Measurements from ENCODE around the gene L3MBTL3. TPM values are rescaled to one million over a fixed set of nuclear protein-coding genes. Genes with fewer than 3 reads are reported as not detected.

Gene L3MBTL3
- total RNA-seq, 2 experiments from 2014 or later: 13.5 to 17.1 TPM

DNA sequence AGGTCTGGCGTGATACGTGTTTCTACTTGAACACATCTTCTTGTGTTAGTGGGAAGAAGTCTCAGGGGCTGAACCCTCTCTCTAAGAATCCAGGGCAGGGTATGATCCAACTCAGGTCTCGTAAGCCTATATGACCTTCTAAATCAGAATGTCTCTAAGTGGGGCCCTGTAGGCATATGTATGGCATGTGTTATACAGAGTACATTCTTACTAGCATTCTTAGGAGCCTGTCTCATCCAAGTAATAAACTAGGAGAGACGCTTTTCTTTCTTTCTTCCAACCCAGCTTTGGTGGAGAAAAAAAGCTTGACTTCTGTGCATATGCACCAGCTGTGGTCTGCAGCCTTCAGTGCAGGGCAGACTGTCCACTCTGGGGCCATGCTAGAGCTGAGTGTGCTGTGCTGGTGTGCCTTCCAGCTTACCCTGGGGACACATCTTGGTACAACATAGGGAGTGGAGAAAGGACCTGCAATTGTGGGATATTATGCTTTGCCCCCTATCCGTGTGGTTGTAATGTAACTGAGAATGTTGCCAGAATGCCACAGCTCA lies 47.3 kb downstream of the L3MBTL3 start:
- CTCF ChIA-PET: interaction anchor here (0.6 to 2.0 kb wide), 2 partner anchors 17 to 285 kb away, joined by 3 to 5 read pairs; no protein-coding TSS in a partner anchor
- Mint-ChIP-seq H3K36me3 (ENCODE audit: low read depth) (peaks cover 37% of the 10 kb centered on the region), H3K27me3 (no peaks in the 10 kb centered on the region), H3K9me3 (no peaks in the 10 kb centered on the region), H3K4me1 (peaks cover 3% of the 10 kb centered on the region), H3K27ac (no peak overlapping the region), H3K4me3 (no peak overlapping the region)
- POLR2A ChIA-PET: no interaction called here
- DNase-seq: no peak

DNA sequence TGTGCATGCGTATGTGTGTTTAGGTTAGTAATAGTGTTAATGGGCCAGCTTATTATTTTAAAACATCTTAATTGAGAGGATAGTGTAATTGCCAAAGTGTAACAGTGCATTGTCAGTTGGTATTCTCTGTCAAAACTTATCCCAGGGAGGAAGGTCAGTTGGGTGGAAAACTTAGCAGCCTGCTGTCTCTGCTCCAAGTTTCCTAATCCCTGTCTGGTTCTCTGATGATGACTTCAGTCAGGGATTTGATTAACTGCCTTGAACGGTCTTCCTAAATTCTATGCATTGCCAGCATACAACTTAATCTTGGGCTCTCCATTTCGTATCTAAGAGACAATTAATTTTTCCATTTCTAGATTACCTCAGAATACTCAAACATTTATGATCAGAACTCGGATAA lies 51.1 kb downstream of the L3MBTL3 start:
- H3K27ac Mint-ChIP-seq: no peak overlapping the region
- POLR2A ChIA-PET: no interaction called here
- H3K9me3 Mint-ChIP-seq: no peaks in the 10 kb centered on the region
- CTCF ChIA-PET: no interaction called here
- H3K4me1 Mint-ChIP-seq: peaks cover 2% of the 10 kb centered on the region
- no peak for DNase-seq
- no peaks in the 10 kb centered on the region for H3K27me3 Mint-ChIP-seq
- no peak overlapping the region for H3K4me3 Mint-ChIP-seq
- peaks cover 22% of the 10 kb centered on the region for H3K36me3 Mint-ChIP-seq (ENCODE audit: low read depth)

DNA sequence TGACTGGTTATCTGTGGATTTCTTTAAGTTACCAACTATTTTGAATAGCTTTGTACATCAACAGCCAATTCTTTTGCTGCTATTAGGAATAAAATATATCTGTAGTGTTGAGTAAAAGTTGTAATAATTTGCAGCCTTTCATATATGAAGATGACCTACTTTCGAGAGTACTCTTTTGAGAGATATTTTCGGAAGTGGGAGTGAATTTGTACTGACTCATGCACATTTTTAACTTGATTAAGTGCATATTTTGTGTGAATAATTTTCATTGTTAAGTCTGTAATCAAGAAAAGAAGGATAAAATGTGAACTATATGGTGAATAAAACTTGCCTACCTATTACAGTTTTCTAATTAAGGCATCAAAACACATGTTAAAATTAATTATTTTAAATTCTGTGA lies 51.9 kb downstream of the L3MBTL3 start:
- no peak overlapping the region for H3K4me3 Mint-ChIP-seq
- ChIA-PET POLR2A (no interaction called here), CTCF (interaction anchor here (1.0 kb wide), 1 partner anchor 628 kb away, joined by 3 read pairs; no protein-coding TSS in a partner anchor)
- H3K27ac Mint-ChIP-seq: no peak overlapping the region
- no peak for DNase-seq
- peaks cover 8% of the 10 kb centered on the region for H3K4me1 Mint-ChIP-seq
- H3K9me3 Mint-ChIP-seq: no peaks in the 10 kb centered on the region
- no peaks in the 10 kb centered on the region for H3K27me3 Mint-ChIP-seq
- peaks cover 28% of the 10 kb centered on the region for H3K36me3 Mint-ChIP-seq (ENCODE audit: low read depth)

DNA sequence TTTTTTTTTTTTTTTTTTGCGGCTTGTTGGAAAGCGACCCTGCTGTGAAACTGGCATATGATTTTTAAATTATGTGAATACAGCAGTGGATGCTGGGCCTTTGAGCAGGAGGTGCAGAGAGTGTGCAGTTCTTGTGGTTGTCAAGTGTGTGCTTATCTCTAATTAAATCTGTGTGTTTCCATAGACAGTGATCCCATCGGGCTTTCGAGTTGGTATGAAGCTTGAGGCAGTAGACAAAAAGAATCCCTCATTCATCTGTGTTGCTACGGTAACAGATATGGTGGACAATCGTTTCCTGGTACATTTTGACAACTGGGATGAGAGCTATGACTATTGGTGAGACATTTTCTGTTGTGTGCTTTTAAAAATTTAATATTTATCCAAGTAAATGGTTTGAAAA lies 52.4 kb downstream of the L3MBTL3 start:
- DNase-seq: no peak
- POLR2A ChIA-PET: no interaction called here
- H3K4me3 Mint-ChIP-seq: no peak overlapping the region
- CTCF ChIA-PET: interaction anchor here (1.0 kb wide), 1 partner anchor 627 kb away, joined by 3 read pairs; no protein-coding TSS in a partner anchor
- H3K4me1 Mint-ChIP-seq: peaks cover 12% of the 10 kb centered on the region
- H3K27me3 Mint-ChIP-seq: no peaks in the 10 kb centered on the region
- no peaks in the 10 kb centered on the region for H3K9me3 Mint-ChIP-seq
- H3K36me3 Mint-ChIP-seq (ENCODE audit: low read depth): peaks cover 31% of the 10 kb centered on the region
- H3K27ac Mint-ChIP-seq: no peak overlapping the region

DNA sequence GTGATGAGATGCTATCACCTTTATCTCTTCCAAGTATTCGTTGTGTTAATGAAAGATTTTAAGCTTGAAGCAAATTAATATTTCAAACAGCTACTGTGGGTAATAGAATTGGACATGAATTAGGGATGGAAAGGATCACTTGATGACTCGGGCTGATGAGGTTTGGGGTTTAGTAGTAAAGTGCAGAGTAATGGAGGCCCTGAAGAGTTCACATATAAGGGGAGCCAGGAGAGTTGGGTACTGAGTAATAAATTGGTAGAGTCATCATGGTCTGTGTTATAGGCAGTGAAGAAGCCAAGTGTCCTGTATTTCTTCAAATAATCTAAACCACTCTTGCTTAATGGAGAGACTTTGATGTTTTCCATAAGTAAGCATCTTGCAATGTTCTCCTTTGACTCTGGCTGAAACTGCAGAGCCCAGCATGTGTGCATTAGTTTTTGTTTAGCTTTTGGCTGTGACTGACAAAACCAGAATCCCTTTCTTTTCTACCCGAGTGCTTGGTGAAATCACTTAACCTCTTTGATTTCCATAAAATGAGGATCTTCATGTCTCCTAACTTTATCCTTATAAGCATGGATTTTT lies 57.6 kb downstream of the L3MBTL3 start:
- H3K27me3 Mint-ChIP-seq: no peaks in the 10 kb centered on the region
- POLR2A ChIA-PET: no interaction called here
- CTCF ChIA-PET: interaction anchor here (1.5 kb wide), 1 partner anchor 9 kb away, joined by 5 read pairs; no protein-coding TSS in a partner anchor
- peak overlapping the region; percentile 2 for H3K27ac Mint-ChIP-seq
- H3K9me3 Mint-ChIP-seq: no peaks in the 10 kb centered on the region
- no peak for DNase-seq
- peaks cover 28% of the 10 kb centered on the region for H3K4me1 Mint-ChIP-seq
- peaks cover 33% of the 10 kb centered on the region for H3K36me3 Mint-ChIP-seq (ENCODE audit: low read depth)
- H3K4me3 Mint-ChIP-seq: no peak overlapping the region

DNA sequence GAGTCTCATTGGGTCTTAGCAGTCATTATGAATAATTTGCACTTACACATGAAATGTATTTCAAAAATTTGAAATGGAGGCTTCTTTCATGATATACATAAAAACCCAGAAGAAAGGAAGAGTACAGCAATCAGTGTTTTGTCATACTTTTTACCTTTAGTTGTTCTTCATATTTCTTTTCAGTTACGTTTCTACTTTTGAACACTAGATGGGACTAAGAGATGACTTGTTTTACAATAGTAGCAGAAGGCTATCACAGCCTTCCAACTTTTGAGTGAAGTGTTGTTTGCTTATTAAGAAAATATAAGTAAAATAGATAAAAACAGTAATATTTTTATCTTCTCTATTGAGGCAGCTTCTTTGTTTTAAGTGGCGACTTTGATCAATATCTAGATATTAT lies 58.1 kb downstream of the L3MBTL3 start:
- Mint-ChIP-seq H3K27ac (no peak overlapping the region), H3K27me3 (no peaks in the 10 kb centered on the region), H3K4me3 (no peak overlapping the region), H3K36me3 (ENCODE audit: low read depth) (peaks cover 33% of the 10 kb centered on the region), H3K9me3 (no peaks in the 10 kb centered on the region), H3K4me1 (peaks cover 28% of the 10 kb centered on the region)
- no peak for DNase-seq
- ChIA-PET CTCF (interaction anchor here (1.5 kb wide), 1 partner anchor 8 kb away, joined by 5 read pairs; no protein-coding TSS in a partner anchor), POLR2A (no interaction called here)

DNA sequence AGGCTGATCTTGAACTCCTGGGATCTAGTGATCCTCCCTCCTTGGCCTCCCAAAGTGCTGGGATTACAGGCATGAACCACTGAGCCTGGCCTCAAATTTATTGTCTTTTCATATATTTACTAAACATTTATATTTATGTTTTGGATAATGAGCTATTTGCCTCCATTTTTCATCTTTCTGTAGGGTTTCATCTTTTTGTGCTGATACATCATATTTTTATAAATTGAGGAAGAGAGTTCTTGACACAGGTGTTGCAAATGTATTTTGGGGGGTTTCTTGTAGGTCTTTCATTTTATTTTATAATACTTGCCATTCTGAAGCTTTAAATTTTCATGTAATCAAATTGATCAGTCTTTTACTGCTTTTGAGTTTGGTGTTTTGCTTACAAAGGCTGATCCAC lies 72.4 kb downstream of the L3MBTL3 start:
- Mint-ChIP-seq H3K9me3 (peaks cover 5% of the 10 kb centered on the region), H3K4me3 (no peak overlapping the region), H3K36me3 (ENCODE audit: low read depth) (peaks cover 42% of the 10 kb centered on the region), H3K27me3 (no peaks in the 10 kb centered on the region), H3K27ac (no peak overlapping the region), H3K4me1 (peaks cover 18% of the 10 kb centered on the region)
- ChIA-PET POLR2A (no interaction called here), CTCF (interaction anchor here (0.7 to 2.1 kb wide), 2 partner anchors 11 to 192 kb away, joined by 3 to 5 read pairs; no protein-coding TSS in a partner anchor)
- DNase-seq: no peak

DNA sequence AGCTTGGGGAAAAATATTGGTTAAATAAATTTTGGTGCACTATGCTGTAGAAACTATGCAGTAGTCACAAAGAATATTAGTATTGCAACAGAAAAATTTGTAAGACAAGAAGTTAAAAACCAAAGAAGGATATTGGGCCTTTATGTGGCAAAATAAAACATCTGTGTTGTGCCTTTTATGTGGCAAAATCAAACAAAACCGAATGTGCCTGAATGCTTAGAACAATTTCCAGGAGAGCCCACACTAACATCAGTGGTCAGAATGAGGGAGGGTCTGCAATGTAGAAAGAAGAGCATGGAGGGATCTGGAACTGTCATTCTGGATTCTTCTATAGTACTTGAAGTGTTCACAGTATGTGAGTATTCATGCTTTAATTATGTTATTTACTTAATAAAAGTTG lies 75.2 kb downstream of the L3MBTL3 start:
- no peak overlapping the region for H3K27ac Mint-ChIP-seq
- peaks cover 53% of the 10 kb centered on the region for H3K36me3 Mint-ChIP-seq (ENCODE audit: low read depth)

DNA sequence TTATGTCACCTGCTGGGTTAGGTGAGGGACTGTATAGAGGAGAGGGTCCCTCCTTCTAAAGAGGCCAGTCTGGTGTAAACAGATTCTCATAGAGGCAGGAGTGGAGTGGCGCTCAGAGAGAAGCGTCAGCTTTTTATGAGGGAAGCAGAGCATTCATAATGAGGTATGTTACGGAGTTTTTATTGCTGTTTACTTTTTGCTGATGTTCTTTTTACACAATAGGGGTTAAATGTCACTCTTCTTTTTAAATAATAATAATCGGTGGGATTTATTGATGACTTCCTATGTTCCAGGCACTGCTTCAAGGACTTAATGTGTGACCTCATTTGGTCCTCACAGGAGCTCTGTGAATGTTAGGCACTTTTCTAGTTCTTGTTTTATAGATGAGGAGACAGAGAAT lies 79.9 kb downstream of the L3MBTL3 start:
- Mint-ChIP-seq H3K27ac (no peak overlapping the region), H3K36me3 (ENCODE audit: low read depth) (peaks cover 48% of the 10 kb centered on the region), H3K9me3 (peaks cover 6% of the 10 kb centered on the region), H3K27me3 (no peaks in the 10 kb centered on the region), H3K4me3 (no peak overlapping the region), H3K4me1 (peaks cover 28% of the 10 kb centered on the region)
- CTCF ChIA-PET: no interaction called here
- POLR2A ChIA-PET: no interaction called here
- DNase-seq: no peak

More for the DNA sequence above, 75.2 kb downstream of the L3MBTL3 start:
- Mint-ChIP-seq H3K9me3 (peaks cover 5% of the 10 kb centered on the region), H3K4me1 (peaks cover 31% of the 10 kb centered on the region), H3K4me3 (no peak overlapping the region), H3K27me3 (no peaks in the 10 kb centered on the region)
- DNase-seq: no peak
- POLR2A ChIA-PET: no interaction called here
- CTCF ChIA-PET: no interaction called here

DNA sequence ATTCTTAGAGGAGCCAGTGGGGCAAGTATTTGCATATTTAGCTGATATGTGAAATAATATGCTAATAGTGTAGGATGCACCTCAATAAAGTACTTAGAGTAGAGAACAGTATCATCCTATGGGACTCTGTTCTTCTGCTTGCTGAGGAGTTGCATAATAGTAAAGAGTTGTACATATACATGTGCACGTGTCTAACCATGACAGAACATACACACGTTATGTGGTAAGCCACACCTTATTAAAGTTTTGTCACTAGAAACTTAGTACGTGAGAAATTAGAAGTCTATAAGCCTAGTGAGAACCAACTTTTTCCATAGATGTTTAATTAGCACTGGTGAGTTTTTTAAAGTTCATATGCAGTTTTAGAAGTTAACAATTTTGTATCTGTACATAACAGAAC lies 80.7 kb downstream of the L3MBTL3 start:
- no peak overlapping the region for H3K27ac Mint-ChIP-seq
- POLR2A ChIA-PET: no interaction called here
- DNase-seq: no peak
- H3K27me3 Mint-ChIP-seq: no peaks in the 10 kb centered on the region
- CTCF ChIA-PET: no interaction called here
- no peak overlapping the region for H3K4me3 Mint-ChIP-seq
- peaks cover 45% of the 10 kb centered on the region for H3K36me3 Mint-ChIP-seq (ENCODE audit: low read depth)
- H3K9me3 Mint-ChIP-seq: peaks cover 6% of the 10 kb centered on the region
- H3K4me1 Mint-ChIP-seq: peaks cover 22% of the 10 kb centered on the region

DNA sequence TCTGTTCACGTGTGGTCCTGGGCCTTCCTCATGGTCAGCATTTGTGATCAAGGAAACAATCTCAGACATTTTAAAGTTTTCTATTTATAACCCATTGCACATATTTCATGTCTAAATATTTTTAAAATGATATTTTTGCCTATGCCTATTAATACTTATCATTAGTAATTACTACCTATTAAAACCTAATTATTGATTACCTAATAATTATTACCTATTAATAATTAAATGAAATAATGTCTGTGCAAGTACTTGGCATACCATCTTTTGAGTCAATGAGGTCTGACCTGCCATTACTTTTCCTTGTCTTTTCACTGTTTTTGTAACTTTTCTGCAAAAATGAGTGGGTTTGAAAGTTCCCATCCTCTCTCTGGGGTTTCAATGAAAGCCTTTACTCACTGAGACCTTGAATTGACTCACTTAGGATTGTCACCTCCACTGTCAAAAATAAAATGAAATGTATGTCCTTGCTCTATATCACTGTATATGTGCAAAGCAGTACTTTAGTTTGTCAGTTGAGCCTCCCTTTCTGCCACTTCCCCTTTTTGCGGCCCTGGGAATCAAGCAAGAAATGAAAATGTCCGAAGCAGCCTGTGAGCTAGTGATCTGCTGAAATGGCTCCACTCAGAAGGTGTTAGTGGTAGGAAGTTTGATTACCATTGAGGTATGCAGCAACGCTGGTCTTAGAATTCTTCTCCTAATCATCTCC lies 87.8 kb downstream of the L3MBTL3 start:
- no peak overlapping the region for H3K27ac Mint-ChIP-seq
- H3K27me3 Mint-ChIP-seq: no peaks in the 10 kb centered on the region
- DNase-seq: no peak
- ChIA-PET CTCF (no interaction called here), POLR2A (no interaction called here)
- peaks cover 6% of the 10 kb centered on the region for H3K4me1 Mint-ChIP-seq
- no peak overlapping the region for H3K4me3 Mint-ChIP-seq
- H3K9me3 Mint-ChIP-seq: peaks cover 15% of the 10 kb centered on the region
- H3K36me3 Mint-ChIP-seq (ENCODE audit: low read depth): peaks cover 52% of the 10 kb centered on the region

DNA sequence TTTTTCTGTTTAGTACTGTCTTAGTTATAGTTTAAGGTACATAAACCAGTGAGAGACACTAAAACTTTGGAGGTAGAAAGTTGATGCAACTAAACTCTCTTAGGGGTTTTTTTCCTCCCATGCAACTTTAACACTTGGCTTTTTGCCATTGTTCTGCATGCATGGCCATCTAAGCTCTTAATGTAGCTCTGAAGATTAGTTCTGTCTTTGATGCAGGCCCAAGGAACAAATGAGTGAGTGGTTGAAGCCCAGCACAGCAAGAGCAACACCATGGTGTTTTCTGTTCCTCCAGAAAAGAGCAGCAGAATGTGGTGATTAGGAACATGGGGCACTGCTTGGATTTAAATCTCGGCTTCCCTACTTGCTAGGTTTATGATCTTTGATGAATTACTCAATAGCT lies 89.3 kb downstream of the L3MBTL3 start:
- CTCF ChIA-PET: no interaction called here
- Mint-ChIP-seq H3K9me3 (peaks cover 11% of the 10 kb centered on the region), H3K27me3 (no peaks in the 10 kb centered on the region), H3K4me1 (no peaks in the 10 kb centered on the region), H3K4me3 (no peak overlapping the region), H3K36me3 (ENCODE audit: low read depth) (peaks cover 52% of the 10 kb centered on the region), H3K27ac (no peak overlapping the region)
- DNase-seq: no peak
- POLR2A ChIA-PET: no interaction called here

DNA sequence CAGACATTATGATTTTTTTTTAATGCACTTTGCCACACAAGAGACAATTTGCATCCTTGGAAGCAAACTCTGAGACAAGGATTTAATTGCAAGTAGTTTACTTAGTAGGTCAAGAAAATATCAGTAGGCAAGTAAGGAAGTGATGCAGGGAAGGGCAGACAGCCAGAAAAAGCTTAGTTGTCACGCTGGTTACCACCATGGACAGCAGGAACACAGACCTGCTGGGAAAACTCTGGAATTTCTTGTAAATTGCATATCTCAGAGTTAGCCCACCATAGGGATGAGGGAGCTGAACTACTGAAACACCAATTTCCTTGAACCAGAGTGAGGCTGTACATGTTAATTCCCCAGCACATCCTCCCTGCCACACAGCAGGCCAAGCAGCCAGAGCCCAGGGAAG lies 92.7 kb downstream of the L3MBTL3 start:
- Mint-ChIP-seq H3K27ac (no peak overlapping the region), H3K9me3 (peaks cover 11% of the 10 kb centered on the region), H3K27me3 (no peaks in the 10 kb centered on the region), H3K4me3 (no peak overlapping the region), H3K36me3 (ENCODE audit: low read depth) (peaks cover 61% of the 10 kb centered on the region), H3K4me1 (no peaks in the 10 kb centered on the region)
- ChIA-PET CTCF (interaction anchor here (0.6 to 1.4 kb wide), 3 partner anchors 10 to 151 kb away, joined by 3 to 7 read pairs (median 4); no protein-coding TSS in a partner anchor), POLR2A (no interaction called here)
- DNase-seq: no peak

Measured in activated CD4-positive, alpha-beta T cell treated with anti-CD3 and anti-CD28 coated beads, Interleukin-2, amount 10 ng/mL, durations not matched to agents 7 days and 5 days (primary cell).